Common myeloid progenitor, CD34-positive (primary cell): ENCODE measurements around the gene BGLAP.
"Not testable (repeated sequence)": the region's sequence is repeated elsewhere in the genome, so short reads cannot be mapped to it uniquely, and the experiment has no call there.

Experiments used
- CTCF ChIA-PET: fragments of 350-600 bp; sonication (Branson Sonifier 250); formaldehyde crosslinking; loops from one replicate; lab custom pipeline; 2021; ENCODE audit warnings: antibody characterized with exemption; lab: Charles Lee
- POLR2A ChIA-PET: fragments of 350-600 bp; sonication (Branson Sonifier 250); formaldehyde crosslinking; loops from one replicate; lab custom pipeline; 2021; ENCODE audit warnings: antibody characterized with exemption; lab: Charles Lee
- DNase-seq, 3 donors: peaks; one replicate each; pipeline versions ENCODE4 v3.0.0 to v3.0.0-alpha.2; 2013
- H3K27ac ChIP-seq, 2 experiments: 1 replicate in 1 of 2; 2 replicates in 1 of 2; pipeline ENCODE4 v1.7.0; 2013; ENCODE audit warnings: inconsistent platforms in 2 of 2, low read length in 2 of 2, mild to moderate bottlenecking in 2 of 2, low read depth in 1 of 2, moderate library complexity in 1 of 2; ENCODE audit not compliant: severe bottlenecking in 2 of 2, insufficient read depth in 1 of 2, poor library complexity in 1 of 2
- H3K27me3 ChIP-seq, 5 experiments: replicated peaks in 2 of 5; 1 replicate in 3 of 5; 2 replicates in 2 of 5; pipeline versions ENCODE4 v1.6.1 to v1.7.0; 2013; ENCODE audit warnings: low read length in 4 of 5, mild to moderate bottlenecking in 2 of 5, moderate library complexity in 2 of 5, inconsistent platforms in 1 of 5; ENCODE audit not compliant: insufficient read depth in 5 of 5, control insufficient read depth in 4 of 5
- H3K36me3 ChIP-seq, 4 experiments: 1 replicate in 2 of 4; 2 replicates in 2 of 4; pipeline versions ENCODE4 v1.6.1 to v1.7.0; 2013; ENCODE audit warnings: low read length in 3 of 4, control low read depth in 1 of 4, mild to moderate bottlenecking in 1 of 4; ENCODE audit not compliant: control insufficient read depth in 4 of 4, insufficient read depth in 4 of 4
- H3K4me1 ChIP-seq, 4 experiments: 1 replicate in 3 of 4; 2 replicates in 1 of 4; pipeline versions ENCODE4 v1.6.1 to v1.7.1; 2013; ENCODE audit warnings: low read length in 3 of 4, mild to moderate bottlenecking in 3 of 4, control low read depth in 1 of 4, inconsistent platforms in 1 of 4, moderate library complexity in 1 of 4; ENCODE audit not compliant: control insufficient read depth in 4 of 4, insufficient read depth in 4 of 4; ENCODE audit errors: control extremely low read depth in 1 of 4
- H3K4me3 ChIP-seq, 7 experiments: 1 replicate in 4 of 7; 2 replicates in 3 of 7; pipeline versions ENCODE4 v1.5.1 to v1.7.0; 2013; ENCODE audit warnings: mild to moderate bottlenecking in 7 of 7, low read length in 6 of 7, moderate library complexity in 6 of 7, inconsistent platforms in 2 of 7, low read depth in 2 of 7, control low read depth in 1 of 7; ENCODE audit not compliant: insufficient read depth in 4 of 7, control insufficient read depth in 1 of 7; ENCODE audit errors: extremely low read depth in 1 of 7
- H3K9me3 ChIP-seq, 5 experiments: 1 replicate in 4 of 5; 2 replicates in 1 of 5; pipeline versions ENCODE4 v1.6.1 to v1.7.1; 2013; ENCODE audit warnings: low read length in 4 of 5, mild to moderate bottlenecking in 2 of 5, inconsistent platforms in 1 of 5, low read depth in 1 of 5, moderate library complexity in 1 of 5; ENCODE audit not compliant: control insufficient read depth in 4 of 5, insufficient read depth in 2 of 5; ENCODE audit errors: control extremely low read depth in 1 of 5
- WGBS: methylation state at CpG from one replicate; pipeline ENCODE4 v1.1.5; 2013; ENCODE audit not compliant: insufficient coverage; 5-methylcytosine and 5-hydroxymethylcytosine counted together

Gene BGLAP

GRCh38 chr1:156212833-156213643 is 28.9 kb upstream of the BGLAP start, which contains the start of gene PMF1:
TSS of gene PMF1 (plus strand) at chr1:156213007. CDS start at chr1:156213016, 9 bp downstream.
- WGBS = 0% methylated on average over 60 of the region's 61 CpGs
- CTCF ChIA-PET = interaction anchor here (0.6 to 2.9 kb wide), 10 partner anchors 10 to 116 kb away, joined by 3 to 13 read pairs (median 4); no protein-coding TSS in a partner anchor

DNA sequence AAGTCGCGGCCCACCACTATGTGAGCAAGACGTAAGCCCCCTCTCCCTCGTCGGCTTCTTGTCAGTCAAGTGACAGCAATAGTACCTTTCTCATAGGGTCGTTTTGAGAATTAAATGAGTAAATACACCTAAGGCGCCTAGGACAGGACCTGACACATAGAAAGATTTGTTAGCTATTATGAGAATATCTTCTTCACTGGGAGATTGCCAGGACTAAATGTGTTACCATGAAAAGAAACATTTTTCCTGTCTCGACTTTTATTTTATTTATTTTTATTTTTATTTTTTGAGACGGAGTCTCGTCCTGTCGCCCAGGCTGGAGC is 28.4 kb upstream of the BGLAP start:
- Histone ChIP-seq H3K9me3 (no peaks in the 10 kb centered on the region), H3K36me3 (peaks cover 6 to 43% (median 17%) of the 10 kb centered on the region in 4 experiments), H3K4me1 (peaks cover 13 to 43% (median 32%) of the 10 kb centered on the region in 4 experiments), H3K27ac (peak overlapping the region; percentile 98), H3K4me3 (peak overlapping the region; percentile 64 to 98 (median 92)), H3K27me3 (no peaks in the 10 kb centered on the region)
- WGBS = 31% methylated on average over 7 of the region's 11 CpGs
- ChIA-PET POLR2A (interaction anchor here (1.0 to 1.3 kb wide), 2 partner anchors 11 to 20 kb away, joined by 3 to 4 read pairs; partner anchors contain the start of gene SLC25A44), CTCF (interaction anchor here (0.6 to 2.9 kb wide), 8 partner anchors 10 to 318 kb away, joined by 3 to 13 read pairs (median 4); no protein-coding TSS in a partner anchor)
- DNase-seq = no peak

More at GRCh38 chr1:156212833-156213643, 28.9 kb upstream of the BGLAP start, which contains the start of gene PMF1:
- Histone ChIP-seq H3K27me3 (no peaks in the 10 kb centered on the region), H3K4me1 (peaks cover 8 to 39% (median 28%) of the 10 kb centered on the region in 4 experiments), H3K36me3 (peaks cover 7 to 47% (median 20%) of the 10 kb centered on the region in 4 experiments), H3K27ac (peak within 1 kb of the TSS; percentile 98), H3K4me3 (peak within 1 kb of the TSS; percentile 64 to 98 (median 92)), H3K9me3 (no peaks in the 10 kb centered on the region)
- peak; percentile 95 to 97 (median 96) for DNase-seq
- POLR2A ChIA-PET = interaction anchor here (0.6 to 1.3 kb wide), 10 partner anchors 10 to 130 kb away, joined by 3 to 9 read pairs (median 4); partner anchors contain the start of gene SLC25A44

DNA sequence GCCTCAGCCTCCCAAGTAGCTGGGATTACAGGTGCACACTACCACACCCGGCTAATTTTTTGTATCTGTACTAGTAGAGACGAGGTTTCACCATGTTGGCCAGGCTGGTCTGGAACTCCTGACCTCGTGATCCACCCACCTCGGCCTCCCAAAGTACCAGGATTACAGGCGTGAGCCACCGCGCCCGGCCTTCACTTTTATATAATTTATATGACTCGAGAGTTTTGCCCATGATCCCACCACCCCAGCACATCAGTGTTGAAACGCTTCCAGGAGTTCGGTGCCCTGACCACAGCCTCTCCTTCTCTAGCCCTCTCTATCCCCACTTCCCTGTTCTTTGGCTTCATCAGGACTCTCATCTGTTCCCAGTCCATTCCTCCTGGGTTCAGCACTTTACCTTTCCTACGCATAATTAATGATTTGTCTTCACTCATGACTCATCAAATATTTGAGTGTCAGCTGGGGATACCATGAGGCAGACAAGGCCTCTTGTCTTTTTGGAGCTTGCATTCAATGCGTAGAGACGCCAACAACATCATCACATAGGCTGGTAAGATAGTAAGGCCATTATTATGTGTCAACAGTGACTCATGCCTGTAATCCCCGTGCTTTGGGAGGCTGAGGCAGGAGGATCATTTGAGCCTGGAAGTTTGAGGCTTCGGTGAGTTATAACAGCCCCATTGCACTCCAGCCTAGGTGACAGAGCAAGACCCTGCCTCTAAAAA is 27.8 kb upstream of the BGLAP start:
- DNase-seq = peak in 2 of 3 donors; percentile 42 to 57

GRCh38 chr1:156216361-156217086 is 25.5 kb upstream of the BGLAP start:
- WGBS = 97% methylated on average over 34 of the region's 55 CpGs
- H3K9me3 ChIP-seq, H3K4me3 ChIP-seq, H3K27me3 ChIP-seq, H3K27ac ChIP-seq, POLR2A ChIA-PET: not testable (repeated sequence)
- DNase-seq = peak in 2 of 3 donors; percentile 31 to 35
- Histone ChIP-seq H3K4me1 (peaks cover 20 to 54% (median 38%) of the 10 kb centered on the region in 4 experiments), H3K36me3 (peaks cover 2 to 24% (median 11%) of the 10 kb centered on the region in 4 experiments)
- CTCF ChIA-PET = interaction anchor here (1.7 kb wide), 1 partner anchor 71 kb away, joined by 3 read pairs; no protein-coding TSS in a partner anchor

More for the DNA sequence above, 27.8 kb upstream of the BGLAP start:
- H3K9me3 ChIP-seq = no peaks in the 10 kb centered on the region
- peaks cover 3 to 37% (median 18%) of the 10 kb centered on the region in 4 experiments for H3K36me3 ChIP-seq
- H3K4me3 ChIP-seq = peak overlapping the region in 6 of 7 experiments; percentile 2 to 98 (median 92)
- ChIA-PET CTCF (interaction anchor here (0.6 to 2.9 kb wide), 11 partner anchors 9 to 318 kb away, joined by 3 to 13 read pairs (median 3); no protein-coding TSS in a partner anchor), POLR2A (no interaction called here)
- peak overlapping the region; percentile 98 for H3K27ac ChIP-seq
- H3K4me1 ChIP-seq = peaks cover 19 to 47% (median 35%) of the 10 kb centered on the region in 4 experiments
- H3K27me3 ChIP-seq = no peaks in the 10 kb centered on the region
- 77% methylated on average over 10 of the region's 16 CpGs for WGBS

GRCh38 chr1:156217871-156218270 is 24.1 kb upstream of the BGLAP start:
- WGBS = 0% methylated on average over 2 of the region's 2 CpGs
- no peaks in the 10 kb centered on the region for H3K9me3 ChIP-seq
- peaks cover 20 to 54% (median 38%) of the 10 kb centered on the region in 4 experiments for H3K4me1 ChIP-seq
- no peaks in the 10 kb centered on the region for H3K27me3 ChIP-seq
- DNase-seq = peak; percentile 75 to 91 (median 90)
- peaks cover 4 to 28% (median 20%) of the 10 kb centered on the region in 4 experiments for H3K36me3 ChIP-seq
- CTCF ChIA-PET = interaction anchor here (1.1 to 16.8 kb wide), 5 partner anchors 17 to 121 kb away, joined by 3 to 399 read pairs (median 4); partner anchors contain the start of gene SEMA4A
- POLR2A ChIA-PET = interaction anchor here (0.6 kb wide), 1 partner anchor 17 kb away, joined by 7 read pairs; no protein-coding TSS in a partner anchor
- peak overlapping the region; percentile 37 to 74 for H3K27ac ChIP-seq
- peak overlapping the region in 5 of 7 experiments; percentile 14 to 61 (median 51) for H3K4me3 ChIP-seq

DNA sequence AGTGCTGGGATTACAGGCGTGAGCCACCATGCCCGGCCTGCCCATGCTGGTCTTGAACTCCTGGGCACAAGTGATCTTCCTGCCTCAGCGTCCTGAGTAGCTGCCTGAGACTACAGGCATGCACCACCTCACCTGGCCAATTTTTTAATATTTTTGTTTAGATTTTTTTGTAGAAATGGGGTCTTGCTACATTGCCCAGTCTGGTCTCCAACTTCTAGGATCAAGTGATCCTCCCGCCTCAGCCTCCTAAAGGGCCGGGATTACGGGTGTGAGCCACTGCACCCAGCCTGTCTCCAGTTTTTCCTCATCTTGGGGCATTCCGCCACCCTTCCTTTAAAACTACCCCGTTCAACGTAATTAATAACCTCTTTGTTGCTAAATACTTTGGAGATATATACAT is 21.8 kb upstream of the BGLAP start:
- CTCF ChIA-PET = interaction anchor here (0.9 to 16.8 kb wide), 5 partner anchors 12 to 90 kb away, joined by 3 to 399 read pairs (median 4); partner anchors contain the start of gene SEMA4A
- no peaks in the 10 kb centered on the region for H3K27me3 ChIP-seq

More for the DNA sequence above, 21.8 kb upstream of the BGLAP start:
- Histone ChIP-seq H3K4me1 (peaks cover 16 to 43% (median 29%) of the 10 kb centered on the region in 4 experiments), H3K36me3 (peaks cover 4 to 40% (median 25%) of the 10 kb centered on the region in 4 experiments), H3K4me3 (no peak overlapping the region), H3K9me3 (no peaks in the 10 kb centered on the region), H3K27ac (peak overlapping the region in 1 of 2 experiments; percentile 52)
- 100% methylated on average over 5 of the region's 9 CpGs for WGBS
- no peak for DNase-seq
- POLR2A ChIA-PET = interaction anchor here (0.9 kb wide), 1 partner anchor 59 kb away, joined by 5 read pairs; no protein-coding TSS in a partner anchor
